Gastrocnemius medialis (tissue), 4 donors: ENCODE results near the gene ANXA3. TPM values are rescaled to one million over a fixed set of nuclear protein-coding genes. Genes with fewer than 3 reads are reported as not detected.
A peak's percentile ranks its signal among the peaks of the same experiment; 100 is the strongest.
"Not testable (repeated sequence)": the region's sequence is repeated elsewhere in the genome, so short reads cannot be mapped to it uniquely, and the experiment has no call there.

Source experiments
- ATAC-seq, 2 donors: fragments of 150-250 bp; one replicate each; pipeline ENCODE4 v1.9.1; 2016
- DNase-seq, 2 donors: peaks; one replicate each; pipeline ENCODE4 v3.0.0-alpha.2; 2019
- H3K27ac ChIP-seq, 4 donors: fragments of 200-600 bp; sonication (generic); 1 replicate in 1 of 4; 2 replicates in 3 of 4; pipeline ENCODE4 v1.5.1; 2016 to 2018; ENCODE audit warnings: mild to moderate bottlenecking in 2 of 4, moderate library complexity in 1 of 4
- H3K27me3 ChIP-seq, 3 donors: fragments of 200-600 bp; sonication (generic) in 2 of 3; 1 replicate in 1 of 3; 2 replicates in 2 of 3; pipeline versions ENCODE4 v1.5.1 to v1.6.0; 2016 to 2019; ENCODE audit warnings: mild to moderate bottlenecking in 1 of 3, moderate library complexity in 1 of 3
- H3K36me3 ChIP-seq, 2 donors: fragments of 200-600 bp; sonication (generic) in 1 of 2; one replicate each; pipeline ENCODE4 v1.5.1; 2017 to 2018
- H3K4me1 ChIP-seq, 2 donors: fragments of 200-600 bp; sonication (generic) in 1 of 2; one replicate each; pipeline ENCODE4 v1.5.1; 2016 to 2017; ENCODE audit warnings: mild to moderate bottlenecking in 2 of 2
- H3K4me3 ChIP-seq, 4 donors: fragments of 200-600 bp; sonication (generic) in 3 of 4; 1 replicate in 1 of 4; 2 replicates in 3 of 4; pipeline ENCODE4 v1.5.1; 2016 to 2019; ENCODE audit warnings: mild to moderate bottlenecking in 2 of 4
- H3K9me3 ChIP-seq, 3 donors: fragments of 200-600 bp; sonication (generic) in 2 of 3; 1 replicate in 1 of 3; 2 replicates in 2 of 3; pipeline ENCODE4 v1.5.1; 2016 to 2019
- POLR2A ChIP-seq, 2 donors: fragments of 450-650 bp; IDR thresholded peaks; one replicate each; pipeline ENCODE4 v1.6.1; 2017; ENCODE audit warnings: antibody characterized with exemption in 2 of 2, mild to moderate bottlenecking in 2 of 2, moderate library complexity in 2 of 2
- in situ Hi-C, 4 donors: fragments of 200-750 bp; cut with MboI; loops; one replicate each; pipeline versions ENCODE4 v1.15.0 to v1.8.0; 2017; ENCODE audit warnings: low sequenced_read_pairs in 4 of 4
- intact Hi-C: fragments of 100-400 bp; cut with DNase I; formaldehyde crosslinking; loops from one replicate; pipeline ENCODE4 v1.15.1; 2023; ENCODE audit warnings: low total_unique reads
- total RNA-seq, 4 donors: library from RNA; depleted of rRNA; stranded (reverse); fragments of >200 nt; gene quantifications; one replicate each; pipeline versions ENCODE4 v1.1.0 to v1.2.3, GENCODE V29; 2016
- TF ChIP-seq, protein P1 (sequence below), 5 experiments: fragments of 450-650 bp in 3 of 5; fragments of 200-600 bp in 2 of 5; sonication (generic) in 2 of 5; IDR thresholded peaks in 4 of 5; conservative IDR thresholded peaks in 1 of 5; 1 replicate in 4 of 5; 2 replicates in 1 of 5; pipeline ENCODE4 v1.5.1; 2016 to 2019; ENCODE audit warnings: antibody characterized with exemption in 5 of 5, mild to moderate bottlenecking in 3 of 5, moderate library complexity in 3 of 5

ANXA3 gene
- total RNA-seq, 4 donors from 2014 or later, result 15.4 to 22.8 (median 17.7) TPM

- Histone ChIP-seq H3K27me3 (no peaks in the 10 kb centered on the region), H3K4me1 (peaks cover 3 to 24% of the 10 kb centered on the region in 2 donors), H3K27ac (peak overlapping the region; percentile 40 to 66 (median 52)), H3K4me3 (no peak overlapping the region), H3K9me3 (no peaks in the 10 kb centered on the region), H3K36me3 (no peaks in the 10 kb centered on the region)
- no peak for ATAC-seq
- DNase-seq, result no peak
- in situ Hi-C loops, result no loop called here
- intact Hi-C loops, result no loop called here
- TF ChIP-seq POLR2A (IDR thresholded peaks at IDR 0.05), result no peak
Measured at GRCh38 chr4:78592088-78592783, 40.7 kb downstream of the ANXA3 start.

DNA sequence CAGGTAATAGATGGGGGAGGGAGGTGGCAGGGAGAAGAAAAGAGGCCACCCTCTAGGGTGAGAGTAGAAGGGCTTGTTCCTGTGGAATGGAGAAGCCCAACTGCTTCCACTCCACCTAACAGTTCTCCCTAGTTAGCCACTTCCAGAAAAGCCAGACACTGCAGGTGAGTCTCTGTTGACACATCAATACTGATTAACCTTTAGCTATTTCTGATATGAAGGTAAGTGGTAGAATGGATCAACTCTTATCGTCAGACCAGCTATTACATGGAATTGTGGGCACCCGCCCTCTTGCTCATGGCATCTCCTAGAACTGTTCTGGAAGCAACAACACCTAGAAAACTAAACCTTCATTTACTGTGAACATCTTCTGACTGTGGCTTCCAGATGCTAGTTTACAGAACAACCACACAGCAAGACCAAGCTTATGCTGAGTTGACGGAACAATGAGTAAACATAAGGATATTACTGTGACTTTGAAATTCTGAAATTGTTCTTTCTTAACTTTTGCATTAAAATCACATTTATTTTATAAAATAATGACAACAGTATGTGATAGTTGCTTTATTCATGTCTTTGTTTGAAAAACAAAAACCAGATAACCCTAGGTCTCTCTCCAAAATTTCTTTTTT, 44.7 kb downstream of the ANXA3 start:
- TF ChIP-seq, protein P1, sequence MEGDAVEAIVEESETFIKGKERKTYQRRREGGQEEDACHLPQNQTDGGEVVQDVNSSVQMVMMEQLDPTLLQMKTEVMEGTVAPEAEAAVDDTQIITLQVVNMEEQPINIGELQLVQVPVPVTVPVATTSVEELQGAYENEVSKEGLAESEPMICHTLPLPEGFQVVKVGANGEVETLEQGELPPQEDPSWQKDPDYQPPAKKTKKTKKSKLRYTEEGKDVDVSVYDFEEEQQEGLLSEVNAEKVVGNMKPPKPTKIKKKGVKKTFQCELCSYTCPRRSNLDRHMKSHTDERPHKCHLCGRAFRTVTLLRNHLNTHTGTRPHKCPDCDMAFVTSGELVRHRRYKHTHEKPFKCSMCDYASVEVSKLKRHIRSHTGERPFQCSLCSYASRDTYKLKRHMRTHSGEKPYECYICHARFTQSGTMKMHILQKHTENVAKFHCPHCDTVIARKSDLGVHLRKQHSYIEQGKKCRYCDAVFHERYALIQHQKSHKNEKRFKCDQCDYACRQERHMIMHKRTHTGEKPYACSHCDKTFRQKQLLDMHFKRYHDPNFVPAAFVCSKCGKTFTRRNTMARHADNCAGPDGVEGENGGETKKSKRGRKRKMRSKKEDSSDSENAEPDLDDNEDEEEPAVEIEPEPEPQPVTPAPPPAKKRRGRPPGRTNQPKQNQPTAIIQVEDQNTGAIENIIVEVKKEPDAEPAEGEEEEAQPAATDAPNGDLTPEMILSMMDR (IDR thresholded peaks at IDR 0.05 in 4 of 5, conservative IDR thresholded peaks at IDR 0.05 in 1 of 5), result no peak
- TF ChIP-seq POLR2A (IDR thresholded peaks at IDR 0.05), result no peak
- ATAC-seq (no peak), DNase-seq (no peak)
- no peak overlapping the region for H3K4me3 ChIP-seq
- no peaks in the 10 kb centered on the region for H3K36me3 ChIP-seq
- H3K4me1 ChIP-seq, result peaks cover under 1 to 12% of the 10 kb centered on the region in 2 donors
- H3K27me3 ChIP-seq, result no peaks in the 10 kb centered on the region
- intact Hi-C loops, result no loop called here
- no peaks in the 10 kb centered on the region for H3K9me3 ChIP-seq
- no peak overlapping the region for H3K27ac ChIP-seq
- in situ Hi-C loops, result no loop called here

DNA sequence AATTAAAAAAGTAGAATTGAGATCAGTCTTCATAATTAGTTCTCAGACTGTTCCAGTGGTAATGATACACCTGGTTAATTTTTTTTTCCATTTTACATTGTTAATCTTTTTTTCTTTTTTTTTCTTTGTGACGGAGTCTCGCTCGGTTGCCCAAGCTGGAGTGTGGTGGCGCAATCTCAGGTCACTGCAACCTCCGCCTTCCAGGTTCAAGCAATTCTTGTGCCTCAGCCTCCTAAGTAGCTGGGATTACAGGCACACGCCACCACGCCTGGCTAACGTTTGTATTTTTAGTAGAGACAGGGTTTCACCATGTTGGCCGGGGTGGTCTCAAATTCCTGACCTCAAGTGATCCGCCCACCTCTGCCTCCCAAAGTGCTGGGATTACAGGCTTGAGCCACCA, 46.9 kb downstream of the ANXA3 start:
- in situ Hi-C loops, result not testable (repeated sequence)

GRCh38 chr4:78599147-78599546, 47.6 kb downstream of the ANXA3 start:
- in situ Hi-C loops, result no loop called here
- intact Hi-C loops, result no loop called here
- H3K36me3 ChIP-seq, result no peaks in the 10 kb centered on the region

More for the DNA sequence above, 46.9 kb downstream of the ANXA3 start:
- H3K27me3 ChIP-seq, H3K4me1 ChIP-seq, H3K4me3 ChIP-seq, ATAC-seq, H3K9me3 ChIP-seq, intact Hi-C loops, DNase-seq, H3K36me3 ChIP-seq, H3K27ac ChIP-seq: not testable (repeated sequence)

DNA sequence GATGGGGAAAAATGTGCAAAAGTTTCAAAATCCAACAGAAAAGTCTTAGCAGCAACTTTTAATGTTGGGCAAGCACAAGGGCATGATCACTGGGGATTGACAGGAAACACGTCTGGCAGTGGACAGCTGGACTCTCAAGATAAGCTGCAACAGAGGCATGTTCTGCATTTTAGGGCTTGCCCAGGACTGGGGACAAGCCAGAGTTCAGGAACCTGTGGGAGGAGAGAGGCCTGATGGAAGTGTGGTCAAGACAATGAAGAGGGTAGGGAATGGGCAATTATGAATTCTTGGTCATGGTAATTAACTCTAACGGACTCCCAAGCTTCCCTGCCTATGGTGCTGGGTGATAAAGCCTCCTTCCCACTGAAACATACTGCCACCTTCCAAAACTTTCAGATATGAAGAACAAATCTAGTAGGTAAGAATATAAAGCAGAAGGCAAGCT, 48.4 kb downstream of the ANXA3 start:
- intact Hi-C loops (no loop called here), in situ Hi-C loops (loop anchor here in 1 of 4 donors (10.0 kb wide), 1 partner anchor 255 kb away; no protein-coding TSS in a partner anchor)
- Histone ChIP-seq H3K4me3 (no peak overlapping the region), H3K9me3 (no peaks in the 10 kb centered on the region), H3K36me3 (no peaks in the 10 kb centered on the region), H3K27ac (no peak overlapping the region), H3K27me3 (no peaks in the 10 kb centered on the region), H3K4me1 (no peaks in the 10 kb centered on the region)
- DNase-seq (no peak), ATAC-seq (no peak)
- TF ChIP-seq, protein P1 (IDR thresholded peaks at IDR 0.05 in 4 of 5, conservative IDR thresholded peaks at IDR 0.05 in 1 of 5), result no peak
- no peak for TF ChIP-seq POLR2A (IDR thresholded peaks at IDR 0.05)

More at GRCh38 chr4:78599147-78599546, 47.6 kb downstream of the ANXA3 start:
- no peaks in the 10 kb centered on the region for H3K4me1 ChIP-seq
- TF ChIP-seq, protein P1 (IDR thresholded peaks at IDR 0.05 in 4 of 5, conservative IDR thresholded peaks at IDR 0.05 in 1 of 5), result no peak
- no peak for TF ChIP-seq POLR2A (IDR thresholded peaks at IDR 0.05)
- no peak for ATAC-seq
- H3K27me3 ChIP-seq, result no peaks in the 10 kb centered on the region
- H3K27ac ChIP-seq, result no peak overlapping the region
- no peaks in the 10 kb centered on the region for H3K9me3 ChIP-seq
- DNase-seq, result no peak
- no peak overlapping the region for H3K4me3 ChIP-seq
